Measurements from ENCODE around the gene RNF214.
"Not testable (repeated sequence)": the region's sequence is repeated elsewhere in the genome, so short reads cannot be mapped to it uniquely, and the experiment has no call there.

- TF ChIP-seq CTCF, POLR2A (IDR thresholded peaks at IDR 0.05): not testable (repeated sequence)
Observed at GRCh38 chr11:117183178-117183577, 49.3 kb upstream of the RNF214 start.

All from esophagus squamous epithelium (tissue), 4 donors.